Astrocyte (in vitro differentiated cells and primary cell): ENCODE results near the gene LGALS1.

Experiments used
- CTCF ChIP-seq: IDR thresholded peaks from 2 replicates; pipeline ENCODE4 v1.5.1; 2011; ENCODE audit warnings: low read depth, mild to moderate bottlenecking, inconsistent platforms, low read length, moderate library complexity; ENCODE audit not compliant: insufficient read depth
- EZH2 ChIP-seq: IDR thresholded peaks from 2 replicates; pipeline ENCODE4 v1.6.1; 2012; ENCODE audit warnings: mild to moderate bottlenecking, low read length, inconsistent platforms; ENCODE audit not compliant: insufficient read depth

- TF ChIP-seq CTCF = no peak
- TF ChIP-seq EZH2 = no peak
Measured at GRCh38 chr22:37692627-37693285, 17.3 kb downstream of the LGALS1 start.
